Testis (tissue), 2 donors: Measurements from ENCODE around the gene MEGF11.

Experiments used
- POLR2A ChIP-seq: fragments of 450-650 bp; IDR thresholded peaks from one replicate; pipeline ENCODE4 v1.6.1; 2017; ENCODE audit warnings: antibody characterized with exemption, mild to moderate bottlenecking, moderate library complexity
- TF ChIP-seq, protein P1 (sequence below), 3 experiments: fragments of 450-650 bp in 2 of 3; fragments of 200-600 bp in 1 of 3; sonication (generic) in 1 of 3; IDR thresholded peaks; one replicate each; pipeline ENCODE4 v1.5.1; 2016 to 2019; ENCODE audit warnings: antibody characterized with exemption in 3 of 3, mild to moderate bottlenecking in 2 of 3, moderate library complexity in 1 of 3

DNA sequence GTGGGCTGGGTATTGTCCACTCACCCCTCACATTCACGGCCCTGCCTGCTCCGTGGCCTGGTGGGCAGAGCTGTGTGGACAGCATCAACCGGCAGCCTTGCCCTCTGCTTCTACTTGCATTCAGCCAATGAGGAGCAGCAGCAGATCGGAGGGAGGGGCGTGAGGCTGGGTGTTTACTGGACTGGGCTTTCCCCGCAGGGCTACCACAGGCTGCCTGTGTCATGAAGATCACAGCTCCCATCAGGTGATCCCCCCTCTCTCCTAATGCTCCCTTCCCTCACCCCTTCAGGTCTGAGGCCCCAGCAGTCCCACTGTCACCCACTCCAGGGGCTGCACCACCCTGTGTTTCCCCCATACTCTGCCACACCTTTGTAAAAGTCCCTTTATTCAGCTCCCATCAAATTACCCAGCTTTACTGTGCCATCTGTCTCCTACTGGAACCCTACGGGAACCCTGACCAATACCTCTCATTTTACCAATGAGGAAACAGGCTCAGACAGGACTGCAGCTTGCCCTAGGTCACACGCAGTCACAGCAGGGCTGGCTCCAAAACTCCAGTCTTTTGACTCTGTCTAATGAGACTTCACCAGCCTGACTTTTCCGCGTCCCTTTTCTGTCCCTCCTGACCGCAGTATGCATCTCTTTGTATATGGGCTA lies 81.1 kb downstream of the MEGF11 start:
- TF ChIP-seq, protein P1, sequence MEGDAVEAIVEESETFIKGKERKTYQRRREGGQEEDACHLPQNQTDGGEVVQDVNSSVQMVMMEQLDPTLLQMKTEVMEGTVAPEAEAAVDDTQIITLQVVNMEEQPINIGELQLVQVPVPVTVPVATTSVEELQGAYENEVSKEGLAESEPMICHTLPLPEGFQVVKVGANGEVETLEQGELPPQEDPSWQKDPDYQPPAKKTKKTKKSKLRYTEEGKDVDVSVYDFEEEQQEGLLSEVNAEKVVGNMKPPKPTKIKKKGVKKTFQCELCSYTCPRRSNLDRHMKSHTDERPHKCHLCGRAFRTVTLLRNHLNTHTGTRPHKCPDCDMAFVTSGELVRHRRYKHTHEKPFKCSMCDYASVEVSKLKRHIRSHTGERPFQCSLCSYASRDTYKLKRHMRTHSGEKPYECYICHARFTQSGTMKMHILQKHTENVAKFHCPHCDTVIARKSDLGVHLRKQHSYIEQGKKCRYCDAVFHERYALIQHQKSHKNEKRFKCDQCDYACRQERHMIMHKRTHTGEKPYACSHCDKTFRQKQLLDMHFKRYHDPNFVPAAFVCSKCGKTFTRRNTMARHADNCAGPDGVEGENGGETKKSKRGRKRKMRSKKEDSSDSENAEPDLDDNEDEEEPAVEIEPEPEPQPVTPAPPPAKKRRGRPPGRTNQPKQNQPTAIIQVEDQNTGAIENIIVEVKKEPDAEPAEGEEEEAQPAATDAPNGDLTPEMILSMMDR (IDR thresholded peaks at IDR 0.05): no peak
- TF ChIP-seq POLR2A: no peak
